Liver (tissue), 3 donors: ENCODE measurements around the gene MAPK8IP2.

Experiments
- CTCF ChIP-seq: fragments of 150-350 bp; IDR thresholded peaks from 2 replicates; pipeline ENCODE4 v1.5.1; 2017; ENCODE audit warnings: improper control_type of control experiment, low read depth, low read length; ENCODE audit not compliant: missing input control
- EGR1 ChIP-seq, 2 donors: IDR thresholded peaks; 2 replicates each; pipeline ENCODE4 v1.6.1; 2016 to 2018; ENCODE audit warnings: antibody characterized with exemption in 2 of 2, low read depth in 2 of 2
- GABPA ChIP-seq, 2 donors: IDR thresholded peaks in 1 of 2; conservative IDR thresholded peaks in 1 of 2; 2 replicates each; pipeline ENCODE4 v1.6.1; 2016; ENCODE audit warnings: antibody characterized with exemption in 2 of 2, mild to moderate bottlenecking in 1 of 2, moderate library complexity in 1 of 2
- RAD21 ChIP-seq, 2 donors: IDR thresholded peaks; 2 replicates each; pipeline ENCODE4 v1.6.1; 2016; ENCODE audit warnings: antibody characterized with exemption in 2 of 2, mild to moderate bottlenecking in 2 of 2
- SP1 ChIP-seq: IDR thresholded peaks from 2 replicates; pipeline ENCODE4 v1.6.1; 2018; ENCODE audit warnings: antibody characterized with exemption, mild to moderate bottlenecking
- TAF1 ChIP-seq: conservative IDR thresholded peaks from 2 replicates; pipeline ENCODE4 v1.6.1; 2016; ENCODE audit warnings: antibody characterized with exemption, mild to moderate bottlenecking
- YY1 ChIP-seq: IDR thresholded peaks from 2 replicates; pipeline ENCODE4 v1.6.1; 2016; ENCODE audit warnings: antibody characterized with exemption, mild to moderate bottlenecking
- TF ChIP-seq, protein P1 (sequence below): IDR thresholded peaks from 2 replicates; pipeline ENCODE4 v1.6.1; 2016; ENCODE audit warnings: antibody characterized with exemption
- TF ChIP-seq, protein P2 (sequence below): IDR thresholded peaks from 2 replicates; pipeline ENCODE4 v1.6.1; 2016; ENCODE audit warnings: antibody characterized with exemption, mild to moderate bottlenecking
- TF ChIP-seq, protein P3 (sequence below): IDR thresholded peaks from 2 replicates; pipeline ENCODE4 v1.6.1; 2016; ENCODE audit warnings: antibody characterized with exemption
- donor health status: healthy.
- donor health status: healthy.

GRCh38 chr22:50660306-50660705, 59.7 kb downstream of the MAPK8IP2 start:
- TF ChIP-seq TAF1 = no peak
- no peak for TF ChIP-seq CTCF
- TF ChIP-seq, protein P1, sequence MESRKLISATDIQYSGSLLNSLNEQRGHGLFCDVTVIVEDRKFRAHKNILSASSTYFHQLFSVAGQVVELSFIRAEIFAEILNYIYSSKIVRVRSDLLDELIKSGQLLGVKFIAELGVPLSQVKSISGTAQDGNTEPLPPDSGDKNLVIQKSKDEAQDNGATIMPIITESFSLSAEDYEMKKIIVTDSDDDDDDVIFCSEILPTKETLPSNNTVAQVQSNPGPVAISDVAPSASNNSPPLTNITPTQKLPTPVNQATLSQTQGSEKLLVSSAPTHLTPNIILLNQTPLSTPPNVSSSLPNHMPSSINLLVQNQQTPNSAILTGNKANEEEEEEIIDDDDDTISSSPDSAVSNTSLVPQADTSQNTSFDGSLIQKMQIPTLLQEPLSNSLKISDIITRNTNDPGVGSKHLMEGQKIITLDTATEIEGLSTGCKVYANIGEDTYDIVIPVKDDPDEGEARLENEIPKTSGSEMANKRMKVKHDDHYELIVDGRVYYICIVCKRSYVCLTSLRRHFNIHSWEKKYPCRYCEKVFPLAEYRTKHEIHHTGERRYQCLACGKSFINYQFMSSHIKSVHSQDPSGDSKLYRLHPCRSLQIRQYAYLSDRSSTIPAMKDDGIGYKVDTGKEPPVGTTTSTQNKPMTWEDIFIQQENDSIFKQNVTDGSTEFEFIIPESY = no peak
- TF ChIP-seq, protein P2, sequence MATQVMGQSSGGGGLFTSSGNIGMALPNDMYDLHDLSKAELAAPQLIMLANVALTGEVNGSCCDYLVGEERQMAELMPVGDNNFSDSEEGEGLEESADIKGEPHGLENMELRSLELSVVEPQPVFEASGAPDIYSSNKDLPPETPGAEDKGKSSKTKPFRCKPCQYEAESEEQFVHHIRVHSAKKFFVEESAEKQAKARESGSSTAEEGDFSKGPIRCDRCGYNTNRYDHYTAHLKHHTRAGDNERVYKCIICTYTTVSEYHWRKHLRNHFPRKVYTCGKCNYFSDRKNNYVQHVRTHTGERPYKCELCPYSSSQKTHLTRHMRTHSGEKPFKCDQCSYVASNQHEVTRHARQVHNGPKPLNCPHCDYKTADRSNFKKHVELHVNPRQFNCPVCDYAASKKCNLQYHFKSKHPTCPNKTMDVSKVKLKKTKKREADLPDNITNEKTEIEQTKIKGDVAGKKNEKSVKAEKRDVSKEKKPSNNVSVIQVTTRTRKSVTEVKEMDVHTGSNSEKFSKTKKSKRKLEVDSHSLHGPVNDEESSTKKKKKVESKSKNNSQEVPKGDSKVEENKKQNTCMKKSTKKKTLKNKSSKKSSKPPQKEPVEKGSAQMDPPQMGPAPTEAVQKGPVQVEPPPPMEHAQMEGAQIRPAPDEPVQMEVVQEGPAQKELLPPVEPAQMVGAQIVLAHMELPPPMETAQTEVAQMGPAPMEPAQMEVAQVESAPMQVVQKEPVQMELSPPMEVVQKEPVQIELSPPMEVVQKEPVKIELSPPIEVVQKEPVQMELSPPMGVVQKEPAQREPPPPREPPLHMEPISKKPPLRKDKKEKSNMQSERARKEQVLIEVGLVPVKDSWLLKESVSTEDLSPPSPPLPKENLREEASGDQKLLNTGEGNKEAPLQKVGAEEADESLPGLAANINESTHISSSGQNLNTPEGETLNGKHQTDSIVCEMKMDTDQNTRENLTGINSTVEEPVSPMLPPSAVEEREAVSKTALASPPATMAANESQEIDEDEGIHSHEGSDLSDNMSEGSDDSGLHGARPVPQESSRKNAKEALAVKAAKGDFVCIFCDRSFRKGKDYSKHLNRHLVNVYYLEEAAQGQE = no peak
- no peak for TF ChIP-seq GABPA (IDR thresholded peaks at IDR 0.05 in 1 of 2, conservative IDR thresholded peaks at IDR 0.05 in 1 of 2)
- TF ChIP-seq EGR1 (IDR thresholded peaks at IDR 0.05; ENCODE audit: low read depth in 2 of 2) = no peak
- no peak for TF ChIP-seq SP1
- TF ChIP-seq, protein P3, sequence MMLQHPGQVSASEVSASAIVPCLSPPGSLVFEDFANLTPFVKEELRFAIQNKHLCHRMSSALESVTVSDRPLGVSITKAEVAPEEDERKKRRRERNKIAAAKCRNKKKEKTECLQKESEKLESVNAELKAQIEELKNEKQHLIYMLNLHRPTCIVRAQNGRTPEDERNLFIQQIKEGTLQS = no peak
- no peak for TF ChIP-seq RAD21 (IDR thresholded peaks at IDR 0.05)
- TF ChIP-seq YY1 = no peak
